Fibroblast of lung (primary cell): ENCODE data around the gene PAX7.

Experiments used
- CTCF ChIP-seq, 2 donors: IDR thresholded peaks in 1 of 2; conservative IDR thresholded peaks in 1 of 2; 1 replicate in 1 of 2; 2 replicates in 1 of 2; pipeline ENCODE4 v1.5.1; 2011 to 2012; ENCODE audit warnings: low read length in 2 of 2, control low read depth in 1 of 2, inconsistent platforms in 1 of 2, low read depth in 1 of 2, mild to moderate bottlenecking in 1 of 2
- EZH2 ChIP-seq: IDR thresholded peaks from 2 replicates; pipeline ENCODE4 v1.5.1; 2012; ENCODE audit warnings: low read length, control low read depth, mild to moderate bottlenecking; ENCODE audit errors: missing control alignments

GRCh38 chr1:18602533-18603211, 28.0 kb upstream of the PAX7 start:
- no peak for TF ChIP-seq CTCF (conservative IDR thresholded peaks at IDR 0.05 in 1 of 2, IDR thresholded peaks at IDR 0.05 in 1 of 2; ENCODE audit: low read depth in 1 of 2, low read length in 2 of 2)
- no peak for TF ChIP-seq EZH2
